Bronchial epithelial cell (primary cell): ENCODE measurements around the gene STEAP4. TPM values are rescaled to one million over a fixed set of nuclear protein-coding genes. Genes with fewer than 3 reads are reported as not detected.

Experiments used
- DNase-seq: peaks from one replicate; pipeline ENCODE4 v3.0.0-alpha.2; 2010; ENCODE audit warnings: low read depth
- FAIRE-seq: peaks from 2 replicates; lab custom pipeline; 2011; peaks lifted over from hg19 to GRCh38; lab: Jason Lieb, UNC
- H3K27me3 ChIP-seq: 2 replicates; pipeline ENCODE4 v1.5.1; 2011; ENCODE audit warnings: low read length; ENCODE audit not compliant: control insufficient read depth, insufficient read depth
- H3K36me3 ChIP-seq: 2 replicates; pipeline ENCODE4 v1.5.1; 2011; ENCODE audit warnings: low read length; ENCODE audit not compliant: control insufficient read depth, insufficient read depth
- H3K4me3 ChIP-seq: 2 replicates; pipeline ENCODE4 v1.5.1; 2011; ENCODE audit warnings: mild to moderate bottlenecking, low read depth, low read length, control low read depth
- CTCF ChIP-seq: IDR thresholded peaks from 2 replicates; pipeline ENCODE4 v1.5.1; 2011; ENCODE audit warnings: mild to moderate bottlenecking, moderate library complexity, low read length, control low read depth, inconsistent platforms; ENCODE audit not compliant: insufficient read depth, severe bottlenecking
- total RNA-seq: library from RNA; depleted of rRNA; stranded (reverse); fragments of >200 nt; gene quantifications from 2 replicates; pipeline ENCODE4 v1.2.1, GENCODE V29; 2014

Gene STEAP4
- total RNA-seq, 1 donor from 2014 or later: 3.9 TPM

- H3K36me3 ChIP-seq: no peaks in the 10 kb centered on the region
- no peak overlapping the region for H3K4me3 ChIP-seq
- H3K27me3 ChIP-seq: no peaks in the 10 kb centered on the region
- no peak for TF ChIP-seq CTCF
- FAIRE-seq: no peak
- DNase-seq: peak; percentile 70
These were observed 5.5 kb upstream of the STEAP4 start for GRCh38 chr7:88312061-88312663.

GRCh38 chr7:88311675-88312036, 5.0 kb upstream of the STEAP4 start:
- DNase-seq (no peak), FAIRE-seq (no peak)
- no peak overlapping the region for H3K4me3 ChIP-seq
- H3K27me3 ChIP-seq: no peaks in the 10 kb centered on the region
- no peak for TF ChIP-seq CTCF
- H3K36me3 ChIP-seq: no peaks in the 10 kb centered on the region

- no peak overlapping the region for H3K4me3 ChIP-seq
- FAIRE-seq: no peak
- H3K36me3 ChIP-seq: no peaks in the 10 kb centered on the region
- no peak for TF ChIP-seq CTCF
- H3K27me3 ChIP-seq: no peaks in the 10 kb centered on the region
- DNase-seq: no peak
These were observed 4.4 kb upstream of the STEAP4 start for GRCh38 chr7:88310956-88311674.

GRCh38 chr7:88309819-88310218, 3.1 kb upstream of the STEAP4 start:
- no peak for TF ChIP-seq CTCF
- Histone ChIP-seq H3K27me3 (no peaks in the 10 kb centered on the region), H3K4me3 (no peak overlapping the region), H3K36me3 (no peaks in the 10 kb centered on the region)
- no peak for DNase-seq
- FAIRE-seq: no peak

- Histone ChIP-seq H3K27me3 (no peaks in the 10 kb centered on the region), H3K36me3 (no peaks in the 10 kb centered on the region), H3K4me3 (no peak overlapping the region)
- DNase-seq: peak; percentile 37
- no peak for TF ChIP-seq CTCF
- FAIRE-seq: no peak
These were observed 1.1 kb upstream of the STEAP4 start for GRCh38 chr7:88307823-88308222.
